ENCODE results near the gene NR3C2.
"Not testable (repeated sequence)": the region's sequence is repeated elsewhere in the genome, so short reads cannot be mapped to it uniquely, and the experiment has no call there.

Gene NR3C2

DNA sequence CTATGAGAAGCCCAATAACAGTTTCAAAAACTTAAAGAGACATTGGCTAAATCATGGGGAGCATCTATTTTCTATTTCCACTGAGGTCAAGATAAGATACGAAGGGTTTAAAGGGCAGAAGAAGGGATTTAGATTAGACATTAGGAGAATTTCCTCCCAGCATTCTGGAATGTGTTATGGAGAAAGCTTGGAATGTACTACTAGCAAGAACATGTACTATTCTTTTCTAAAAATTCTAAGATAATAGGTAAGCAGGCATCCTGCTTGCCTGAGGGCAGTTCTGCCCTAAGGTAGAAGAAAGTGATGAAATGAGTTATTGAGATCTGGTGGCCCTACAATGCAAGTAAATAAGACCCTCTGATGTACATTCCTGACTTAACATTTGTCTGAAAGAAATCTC, 279.2 kb downstream of the NR3C2 start:
- no peak for DNase-seq (ENCODE audit: low read depth)

DNA sequence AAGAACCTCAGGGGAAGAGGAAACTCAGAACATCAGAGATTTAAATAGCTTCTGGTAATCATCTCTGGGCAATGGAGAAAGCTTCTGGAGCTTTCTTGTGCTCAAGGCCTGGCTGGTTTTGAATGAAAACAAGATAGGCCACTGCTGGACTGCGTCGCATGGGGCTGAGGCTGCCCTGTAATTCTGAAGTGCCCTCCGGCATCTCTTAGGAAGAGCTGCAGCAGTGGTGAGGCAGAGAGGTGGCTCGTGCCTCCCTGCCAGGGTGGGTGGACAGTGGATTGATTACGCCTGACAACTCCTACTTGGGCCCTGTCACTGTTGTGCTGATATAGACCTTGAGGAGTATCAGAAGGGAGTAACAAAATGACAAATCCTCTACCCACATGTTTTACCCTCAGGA, 279.7 kb downstream of the NR3C2 start:
- no peak for DNase-seq (ENCODE audit: low read depth)

DNA sequence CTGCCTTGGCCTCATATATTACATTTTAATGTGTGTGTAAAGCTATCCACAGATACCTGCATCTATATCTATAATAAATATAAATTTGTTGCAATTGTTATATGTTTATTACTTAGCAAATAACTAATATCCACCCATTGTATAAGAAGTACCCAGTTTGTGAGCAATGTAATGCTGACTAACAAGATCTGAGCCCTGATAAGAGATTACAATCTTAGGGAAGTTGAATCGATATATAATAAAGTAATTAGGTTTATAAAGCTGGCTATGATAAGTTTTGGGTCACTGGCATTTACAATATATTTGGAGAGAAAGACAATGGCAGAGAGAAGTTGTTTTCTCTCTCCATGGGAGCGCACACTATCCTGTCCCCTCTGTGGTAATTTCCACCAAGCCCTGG, 280.6 kb downstream of the NR3C2 start:
- no peak for DNase-seq (ENCODE audit: low read depth)

DNA sequence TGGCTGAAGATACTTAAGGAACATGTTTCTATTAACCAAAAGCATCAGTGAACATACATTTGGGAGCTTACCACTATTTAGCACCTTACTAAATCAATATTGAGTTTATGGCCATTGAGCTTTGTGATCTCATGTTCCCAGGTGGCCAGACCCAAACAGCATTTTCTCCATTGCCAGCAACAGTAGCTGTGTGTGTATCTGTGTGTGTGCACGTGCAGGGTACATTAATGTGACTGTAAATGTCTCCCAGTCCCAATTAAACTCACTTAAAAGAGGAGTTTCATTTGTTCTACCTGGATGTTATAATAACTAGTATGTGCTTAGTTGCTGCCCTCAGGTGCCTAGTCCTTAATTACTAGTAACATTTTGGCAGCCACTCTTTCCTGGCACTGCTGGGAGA, 282.4 kb downstream of the NR3C2 start:
- no peak for DNase-seq (ENCODE audit: low read depth)

DNA sequence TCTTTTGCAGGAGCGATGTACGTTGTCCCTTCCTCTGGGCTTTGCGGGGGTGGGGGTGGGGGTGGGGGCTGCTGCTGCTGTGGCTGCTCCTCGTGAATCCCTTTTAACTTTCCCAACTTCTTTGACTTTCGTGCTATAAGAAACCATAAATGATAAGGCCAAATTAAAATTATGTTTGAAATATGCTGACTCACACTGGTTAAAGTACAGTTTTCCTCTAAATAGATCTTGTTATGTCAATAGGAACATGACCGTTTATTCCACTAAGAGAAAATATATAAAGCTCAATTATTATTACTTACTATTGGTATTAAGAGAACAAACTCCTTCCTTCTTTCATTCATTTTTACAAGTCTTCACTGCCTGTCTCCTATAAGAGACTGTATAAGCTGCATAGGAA, 287.4 kb downstream of the NR3C2 start:
- no peak for DNase-seq (ENCODE audit: low read depth)

DNA sequence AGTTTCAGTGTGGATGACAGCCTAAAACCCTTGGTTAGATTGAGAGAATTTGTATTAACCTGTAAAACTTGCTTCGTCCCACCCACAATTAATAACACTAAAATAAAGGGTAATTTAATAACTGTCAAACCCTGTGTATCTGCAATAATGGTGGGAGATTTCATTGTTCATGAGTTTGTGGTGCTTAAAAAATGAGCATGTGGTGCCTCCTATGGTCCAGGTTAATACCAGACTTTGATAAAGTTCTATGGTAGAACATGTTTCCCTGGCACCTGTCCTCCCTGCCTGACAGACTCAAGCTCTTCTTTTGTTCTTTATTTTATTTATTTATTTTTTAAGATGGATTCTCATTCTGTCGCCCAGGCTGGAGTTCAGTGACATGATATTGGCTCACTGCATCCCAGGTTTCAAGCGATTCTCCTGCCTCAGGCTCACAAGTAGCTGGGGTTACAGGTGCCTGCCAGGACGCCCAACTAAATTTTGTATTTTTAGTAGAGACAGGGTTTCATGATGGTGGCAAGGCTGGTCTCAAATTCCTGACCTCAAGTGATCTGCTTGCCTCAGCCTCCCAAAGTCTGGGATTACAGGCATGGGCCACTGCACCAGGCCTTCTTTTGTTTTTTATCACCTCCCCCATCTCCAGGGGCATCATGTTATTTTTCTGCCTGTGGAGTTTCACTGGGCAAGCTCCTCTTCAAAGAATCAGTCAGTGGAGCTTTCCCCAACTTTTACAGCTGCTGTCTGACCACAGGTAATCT, 289.2 kb downstream of the NR3C2 start:
- no peak for DNase-seq (ENCODE audit: low read depth)

DNA sequence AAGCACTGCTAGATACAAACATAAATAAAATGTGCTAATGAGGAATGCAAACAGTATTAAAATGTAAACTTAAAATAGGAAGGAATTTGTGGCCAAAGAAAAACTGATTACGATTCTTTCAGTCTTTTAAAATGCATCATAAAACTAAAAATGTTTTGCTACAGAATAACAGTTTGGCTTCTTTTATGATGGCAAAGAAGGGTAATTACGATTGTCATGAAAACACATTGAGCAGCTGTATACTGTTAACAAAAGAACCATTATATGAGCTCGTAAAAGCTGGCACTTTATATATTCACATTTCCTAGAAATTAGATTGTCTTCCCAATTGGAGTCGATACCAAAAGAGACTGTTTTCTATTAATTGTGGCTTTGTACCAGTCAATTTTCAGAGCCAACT, 290.4 kb downstream of the NR3C2 start:
- no peak for DNase-seq (ENCODE audit: low read depth)

DNA sequence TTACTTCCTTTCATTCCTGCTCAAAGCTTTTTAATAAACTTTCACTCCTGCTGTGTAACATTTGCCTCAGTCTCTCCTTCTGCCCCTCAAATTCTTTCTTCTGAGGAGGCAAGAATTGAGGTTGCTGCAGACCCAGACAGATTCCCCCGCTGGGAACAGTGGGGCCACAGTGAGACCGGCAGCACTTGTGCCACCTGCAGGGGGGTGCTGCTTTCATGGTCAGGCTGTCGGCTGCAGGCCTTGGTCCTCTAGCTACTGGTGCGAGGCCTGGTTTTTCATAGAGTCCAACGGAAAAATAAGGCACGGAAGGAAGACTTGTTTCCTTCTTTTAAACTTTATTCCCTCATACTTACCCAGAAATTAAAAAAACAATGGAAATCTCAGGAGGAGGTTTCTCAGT, 296.7 kb downstream of the NR3C2 start:
- no peak for DNase-seq (ENCODE audit: low read depth)

DNA sequence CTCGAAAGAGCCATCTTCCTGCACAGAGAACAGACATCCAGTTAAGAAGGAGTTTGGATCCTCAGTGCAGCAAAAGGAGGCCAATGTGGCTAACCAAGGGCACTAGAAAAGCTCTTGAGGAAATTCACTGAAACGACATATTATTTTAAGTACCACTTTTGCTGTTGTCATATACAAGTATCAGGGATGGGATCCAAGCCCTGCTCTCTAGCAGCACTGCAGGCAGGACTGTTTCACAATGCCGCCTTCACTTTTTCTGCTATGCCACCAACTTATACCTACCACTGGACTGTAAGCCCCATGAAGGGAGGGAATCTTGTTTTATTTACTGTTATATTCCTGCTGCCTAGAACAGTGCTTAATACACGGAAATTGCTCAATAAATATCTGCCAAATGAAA, 299.0 kb downstream of the NR3C2 start:
- no peak for DNase-seq (ENCODE audit: low read depth)

DNA sequence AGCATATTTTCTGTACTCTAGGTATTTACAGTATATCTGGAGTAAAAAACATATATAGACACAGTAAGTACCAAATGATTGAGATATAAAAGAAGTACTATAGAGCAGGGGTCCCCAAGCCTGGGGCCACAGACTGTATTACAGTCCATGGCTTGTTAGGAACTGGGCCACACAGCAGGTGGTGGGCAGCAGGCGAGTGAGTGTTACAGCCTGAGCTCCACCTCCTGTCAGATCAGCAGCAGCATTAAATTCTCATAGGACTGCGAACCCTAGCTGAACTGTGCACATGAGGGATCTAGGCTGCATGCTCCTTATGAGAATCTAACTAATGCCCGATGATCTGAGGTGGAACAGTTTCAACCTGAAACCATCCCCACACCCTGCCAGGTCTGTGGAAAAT, 300.7 kb downstream of the NR3C2 start:
- no peak for DNase-seq (ENCODE audit: low read depth)

DNA sequence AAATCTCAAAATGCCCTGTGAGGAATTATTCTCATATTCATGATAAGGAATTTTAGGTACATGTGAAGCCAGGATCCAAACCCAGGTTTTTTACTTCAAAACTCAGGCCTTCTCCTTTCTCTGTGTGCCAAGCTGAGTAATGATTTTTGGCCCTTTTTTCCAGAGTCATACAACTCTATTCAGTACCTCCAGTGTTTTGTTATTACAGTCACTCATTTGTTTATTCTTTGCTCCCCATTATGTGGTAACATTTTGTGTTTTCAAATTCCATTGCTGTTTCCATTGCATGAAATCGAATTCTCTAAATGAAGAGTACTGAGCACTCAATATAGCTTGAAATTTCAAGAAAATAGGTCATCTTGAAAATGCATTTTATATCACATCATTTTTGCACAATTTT, 315.4 kb downstream of the NR3C2 start:
- no peak for DNase-seq (ENCODE audit: low read depth)

DNA sequence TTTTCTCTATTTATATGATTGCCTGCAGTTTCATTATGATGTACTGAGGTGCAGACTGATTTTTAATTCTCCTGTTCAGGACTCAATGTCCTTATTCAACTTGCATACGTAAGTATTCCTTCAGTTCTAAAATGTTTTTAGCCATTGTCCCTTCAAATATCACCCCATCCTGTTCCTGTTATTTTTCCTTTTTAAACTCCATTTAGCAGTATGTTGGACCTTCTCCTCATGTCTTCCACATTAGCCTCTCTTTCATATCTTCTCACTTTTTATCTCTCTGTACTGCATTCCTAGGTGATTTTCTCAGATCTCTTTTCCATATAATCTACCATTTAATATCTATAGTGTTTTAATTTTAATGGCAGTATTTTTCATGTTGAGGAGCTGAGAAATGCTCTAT, 317.7 kb downstream of the NR3C2 start:
- no peak for DNase-seq (ENCODE audit: low read depth)

DNA sequence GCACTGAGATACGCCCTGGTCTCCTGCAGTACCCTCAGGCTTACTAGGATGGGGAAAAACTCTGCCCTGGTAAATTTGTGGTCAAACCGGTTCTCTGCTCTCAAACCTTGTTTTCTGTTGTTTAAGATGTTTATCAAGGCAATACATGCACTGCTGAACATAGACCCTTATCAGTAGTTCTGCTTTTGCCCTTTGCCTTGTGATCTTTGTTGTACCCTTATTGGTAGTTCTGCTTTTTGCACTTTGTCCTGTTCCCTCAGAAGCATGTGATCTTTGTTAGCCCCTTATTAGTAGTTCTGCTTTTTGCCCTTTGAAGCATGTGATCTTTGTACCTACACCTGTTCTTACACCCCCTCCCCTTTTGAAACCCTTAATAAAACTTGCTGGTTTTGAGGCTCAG, 319.1 kb downstream of the NR3C2 start:
- not testable (repeated sequence) for DNase-seq (ENCODE audit: low read depth)

DNA sequence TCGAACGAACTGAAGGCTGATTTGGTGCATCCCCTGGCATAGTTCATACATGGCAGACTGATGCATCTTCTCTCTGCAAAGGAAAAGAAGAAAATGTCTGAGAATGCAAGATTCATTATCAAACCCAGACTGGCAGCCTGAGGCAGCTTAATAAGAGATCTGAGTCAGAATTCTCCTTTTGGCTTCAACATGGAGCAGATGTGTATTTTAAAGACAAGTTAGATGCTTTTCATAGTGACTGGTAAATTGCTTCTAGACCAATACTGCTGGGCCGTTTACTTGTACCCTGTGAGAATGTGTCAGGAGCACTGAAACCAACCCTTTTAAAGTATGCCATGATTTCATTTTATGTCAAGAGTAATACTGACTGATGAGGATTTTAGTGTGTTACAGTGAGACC, 322.0 kb downstream of the NR3C2 start:
- DNase-seq (ENCODE audit: low read depth) = no peak

DNA sequence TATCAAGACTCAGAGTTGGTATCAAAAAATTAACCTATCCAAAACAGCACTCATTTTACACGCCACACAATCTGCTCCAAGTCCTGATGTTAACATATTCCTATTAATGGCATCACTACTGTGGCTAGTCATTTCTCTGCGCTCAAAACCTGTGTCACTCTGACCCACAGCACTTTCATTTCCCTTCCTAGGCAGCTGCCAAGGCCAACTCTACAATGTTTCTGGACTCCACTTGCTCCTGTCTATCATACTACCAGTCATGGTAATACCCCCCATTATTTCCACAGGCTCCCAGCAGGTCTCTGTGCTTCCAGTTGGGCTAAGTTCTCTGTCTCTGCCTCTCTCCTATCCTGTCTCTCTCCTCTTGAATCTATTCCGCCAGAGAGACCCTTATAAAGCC, 323.6 kb downstream of the NR3C2 start:
- no peak for DNase-seq (ENCODE audit: low read depth)

DNA sequence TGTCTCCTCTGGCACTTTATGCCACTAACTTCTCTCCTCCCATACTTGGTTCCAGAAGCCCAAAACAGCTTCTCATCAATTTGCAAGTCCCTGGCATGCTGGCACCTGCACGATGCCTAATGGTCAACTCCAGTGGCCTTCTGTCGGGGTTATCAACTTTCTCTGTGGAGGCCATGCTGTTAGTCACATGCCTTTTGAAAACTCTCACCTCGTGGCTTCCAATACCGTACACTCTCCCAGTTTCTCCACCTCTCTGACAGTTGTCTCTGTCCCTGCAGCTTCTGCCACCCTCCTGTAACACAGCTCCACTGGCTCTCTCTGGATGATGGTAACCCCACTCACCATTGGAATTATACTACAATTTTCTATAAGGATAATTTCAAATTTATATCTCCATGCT, 324.0 kb downstream of the NR3C2 start:
- no peak for DNase-seq (ENCODE audit: low read depth)

DNA sequence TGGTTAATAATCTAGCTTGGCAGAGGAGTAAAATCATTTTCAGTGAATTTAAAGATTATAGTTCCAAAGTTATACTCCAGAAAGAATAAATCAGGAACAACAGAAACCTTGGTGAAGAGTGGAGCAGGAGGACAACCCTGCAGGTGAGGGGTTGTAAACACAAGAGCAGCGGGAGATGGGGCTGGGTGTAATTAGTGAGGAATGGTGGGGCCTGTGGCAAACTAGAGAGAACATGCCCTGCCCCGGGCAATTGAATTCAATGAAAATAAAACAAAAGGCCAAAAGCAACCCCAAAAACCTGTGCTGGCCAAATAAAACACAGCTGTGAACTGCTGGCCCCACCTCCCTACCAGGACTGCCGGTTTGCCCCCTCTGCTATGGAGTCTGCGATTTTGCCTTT, 325.2 kb downstream of the NR3C2 start:
- DNase-seq (ENCODE audit: low read depth) = no peak

DNA sequence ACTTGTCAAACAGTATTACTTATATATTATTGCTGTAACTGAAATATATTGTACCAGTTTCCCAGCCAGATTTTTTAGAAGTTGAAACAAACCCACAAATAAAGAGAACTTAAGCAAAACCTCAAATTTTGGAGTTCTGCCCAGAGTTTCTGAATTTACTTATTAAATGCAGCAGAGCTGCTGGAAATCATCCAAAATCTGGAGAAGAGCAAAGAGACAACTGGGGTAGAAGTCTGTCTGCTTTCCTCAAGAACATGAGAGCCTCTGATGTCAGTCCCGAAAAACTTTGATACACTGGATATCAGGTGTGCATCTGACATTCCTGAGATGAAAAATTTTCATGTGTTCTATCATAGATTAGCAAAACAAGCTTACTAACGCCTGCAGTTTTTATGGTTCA, 325.9 kb downstream of the NR3C2 start:
- no peak for DNase-seq (ENCODE audit: low read depth)

DNA sequence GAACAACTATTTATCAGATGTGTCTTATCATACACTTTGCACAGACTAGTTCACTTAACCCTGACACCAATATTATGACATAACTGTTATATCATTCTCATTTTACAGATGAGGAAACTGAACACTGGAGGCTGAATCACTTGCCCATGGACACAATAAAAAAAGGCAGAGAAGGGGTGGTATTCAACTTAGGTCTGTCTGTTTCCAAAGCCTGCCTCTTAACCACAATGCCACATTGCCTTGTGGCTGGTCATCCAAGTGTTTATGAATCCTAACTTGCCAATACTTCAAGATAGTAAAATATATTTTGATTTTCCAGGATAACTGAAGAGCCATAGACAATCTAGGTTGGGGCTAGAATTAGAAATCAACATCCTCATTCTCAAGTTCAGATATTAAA, 327.8 kb downstream of the NR3C2 start:
- DNase-seq (ENCODE audit: low read depth) = no peak

DNA sequence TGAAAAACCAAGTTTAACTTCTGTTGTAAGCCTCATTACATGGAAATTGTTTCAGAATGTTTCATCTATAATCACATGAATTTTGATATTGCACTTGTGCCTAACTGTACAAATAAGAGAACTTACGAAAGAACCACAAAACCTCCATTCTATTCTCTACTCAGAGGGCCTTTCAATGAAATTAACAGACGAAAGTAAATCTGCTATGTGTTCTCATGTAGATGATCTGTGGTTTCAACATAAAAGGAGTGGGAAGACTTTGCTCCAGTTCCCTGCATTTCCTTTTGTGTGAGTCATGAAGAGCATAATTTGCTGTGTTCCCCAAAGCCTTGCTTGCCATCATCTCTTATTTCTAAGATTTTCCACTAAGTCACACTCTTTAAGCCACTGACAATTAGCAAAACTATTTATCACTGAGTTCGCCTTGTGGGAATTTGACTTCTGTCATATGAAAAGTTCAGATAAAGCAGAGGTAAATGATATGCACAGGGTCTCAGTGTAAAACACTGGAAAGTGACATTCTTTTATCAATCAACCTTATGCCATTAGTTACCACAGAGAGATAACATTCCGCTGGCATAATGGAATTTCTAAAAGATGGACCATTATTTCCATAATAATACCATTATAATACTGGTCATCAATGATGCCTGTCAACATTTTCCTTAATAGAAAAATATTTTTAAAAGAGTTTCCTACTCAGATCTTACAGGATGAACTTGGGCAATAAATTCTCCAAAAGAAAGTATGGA, 329.8 kb downstream of the NR3C2 start:
- DNase-seq (ENCODE audit: low read depth) = no peak

DNA sequence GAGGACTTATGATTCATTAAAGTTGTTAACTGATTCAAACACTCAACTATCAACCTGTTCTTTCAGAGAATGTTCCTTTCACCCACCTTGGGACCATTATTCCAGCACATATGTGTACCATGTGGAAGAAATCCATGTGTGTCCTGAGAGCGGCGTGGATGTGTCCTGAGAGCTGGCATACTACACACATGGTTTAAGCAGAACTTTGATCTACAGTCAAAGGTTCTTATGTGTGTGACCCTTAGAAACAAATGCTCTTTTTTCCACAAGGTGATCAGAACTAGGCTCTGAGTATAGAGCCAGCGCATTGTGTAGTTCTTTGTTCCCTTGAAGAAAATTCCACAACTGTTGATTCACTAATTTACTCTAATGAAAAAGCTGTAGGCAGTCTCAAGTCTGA, 332.0 kb downstream of the NR3C2 start:
- DNase-seq (ENCODE audit: low read depth) = no peak

DNA sequence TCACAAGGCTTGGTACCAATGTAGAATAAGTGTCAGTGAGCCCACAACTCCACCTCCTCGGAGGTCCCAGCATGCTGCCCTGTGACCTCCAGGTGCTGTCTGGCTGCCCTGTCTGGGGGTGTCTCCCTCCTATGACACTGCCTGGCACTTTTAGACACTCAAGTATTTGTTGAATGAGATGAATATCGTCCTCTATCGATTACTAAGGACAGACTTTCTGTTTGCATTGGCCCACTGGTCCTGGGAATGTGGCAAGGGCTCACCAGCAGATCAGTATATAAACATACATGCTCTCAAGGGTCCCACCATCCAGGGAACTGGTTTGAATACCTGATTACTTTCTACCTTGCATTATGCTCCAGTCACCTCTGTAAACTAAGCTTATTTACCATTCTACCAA, 333.0 kb downstream of the NR3C2 start:
- DNase-seq (ENCODE audit: low read depth) = no peak

DNA sequence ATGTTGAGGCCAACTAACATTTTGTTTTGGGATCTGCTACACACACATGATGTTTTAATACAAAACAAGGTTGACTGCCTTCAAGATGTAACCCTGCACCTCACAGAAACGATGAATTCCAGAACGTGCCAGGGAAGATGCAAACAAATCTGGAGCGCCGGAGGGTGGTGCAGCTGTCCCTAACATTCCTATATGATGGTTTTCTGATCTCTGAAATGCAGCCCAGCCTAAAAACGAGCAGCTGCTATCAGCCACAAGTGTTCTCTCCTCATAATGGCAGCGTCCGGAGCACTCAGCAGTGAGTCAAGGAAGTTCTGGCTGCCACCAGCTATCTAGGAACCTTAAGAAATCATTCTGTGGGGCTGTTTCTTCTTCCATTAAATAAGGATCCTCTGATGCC, 333.4 kb downstream of the NR3C2 start:
- no peak for DNase-seq (ENCODE audit: low read depth)
